ENCODE measurements around the gene SPDYE5.

Gene SPDYE5

DNA sequence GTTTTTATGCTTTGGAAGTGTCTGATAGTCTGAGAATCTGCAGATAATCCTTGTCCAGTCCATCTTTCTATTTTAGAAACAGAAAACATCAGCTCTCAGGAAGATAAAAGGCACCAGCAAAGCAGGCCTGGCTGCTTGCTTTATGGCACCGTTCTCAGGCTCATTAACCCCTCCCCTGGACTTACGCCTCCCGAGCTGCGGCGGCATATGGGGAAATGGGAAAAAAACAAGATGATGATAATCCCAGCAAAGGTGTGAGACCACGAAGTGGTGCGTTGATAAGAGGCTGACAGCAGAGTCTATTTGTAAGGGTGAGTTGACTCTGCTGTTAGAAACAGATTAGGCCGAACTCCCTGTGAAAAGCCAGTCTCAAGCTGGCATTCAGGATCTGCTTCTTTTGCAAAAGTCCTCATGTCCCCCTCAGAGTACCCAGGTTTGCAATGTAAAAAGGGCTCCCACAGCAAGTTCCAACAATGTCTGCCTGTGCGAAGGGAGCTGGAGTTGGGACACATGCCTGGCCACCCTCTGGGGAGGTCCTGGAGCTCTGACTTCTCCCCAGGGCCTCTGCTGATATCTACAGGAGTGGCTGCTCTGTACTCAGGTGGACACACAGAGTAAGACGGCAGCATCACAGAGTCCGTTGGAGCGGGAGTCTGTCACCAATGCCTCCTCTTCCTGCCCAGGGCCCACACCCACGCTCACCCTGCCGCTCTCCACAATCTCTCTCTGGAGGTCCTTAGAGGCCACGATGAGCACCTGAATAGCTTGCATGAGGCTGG lies 54.3 kb downstream of the SPDYE5 start:
- DNase-seq: no peak

Data from NCI-H2029 (cell line).